ENCODE results near the gene CHSY1. TPM values are rescaled to one million over a fixed set of nuclear protein-coding genes. Genes with fewer than 3 reads are reported as not detected.

CHSY1 gene
- total and polyA plus RNA-seq, 10 of the 15 experiments (the other 5 are each of a cell fraction or from before 2014, with no cell fraction given), result 1.4 to 31.2 (median 10.5) TPM

GRCh38 chr15:101133751-101134261, 118.0 kb downstream of the CHSY1 start:
- intact Hi-C loops (cut with micrococcal nuclease; ENCODE audit: unreplicated experiment), result no loop called here
- H3K27ac ChIP-seq (ENCODE audit: control insufficient read depth, insufficient read depth), result no peak overlapping the region
- no peaks in the 10 kb centered on the region; the same call in 1 of the 3 replicates for H3K9me3 ChIP-seq (replicated peaks; ENCODE audit: control insufficient read depth, insufficient read depth, low read length)
- no peaks in the 10 kb centered on the region for H3K79me2 ChIP-seq (ENCODE audit: control insufficient read depth, insufficient read depth, low read length)
- H2AFZ ChIP-seq (ENCODE audit: control insufficient read depth, low read depth, low read length), result no peak overlapping the region
- no peak overlapping the region for H3K4me2 ChIP-seq (ENCODE audit: control insufficient read depth, insufficient read depth)
- no peak for ATAC-seq
- no TSS peak for BruUV-seq (replicated peaks)
- POLR2A ChIA-PET, result interaction anchor here (1.7 kb wide), 1 partner anchor 23 kb away, joined by 5 read pairs; no protein-coding TSS in a partner anchor
- FAIRE-seq, result no peak
- no peaks in the 10 kb centered on the region for H3K36me3 ChIP-seq (ENCODE audit: control insufficient read depth in 2 of 2, insufficient read depth in 2 of 2, low read length in 1 of 2)
- CTCF ChIA-PET, result interaction anchor here (0.8 to 2.0 kb wide), 3 partner anchors 8 to 23 kb away, joined by 3 to 11 read pairs (median 5); no protein-coding TSS in a partner anchor
- no peaks in the 10 kb centered on the region for H4K20me1 ChIP-seq (ENCODE audit: control insufficient read depth, insufficient read depth)
- no peak overlapping the region for H3K9ac ChIP-seq (ENCODE audit: control insufficient read depth, insufficient read depth, low read length)
- no peak for DNase-seq (ENCODE audit: low read depth, low spot score)
- peaks cover 45% of the 10 kb centered on the region for H3K4me1 ChIP-seq (ENCODE audit: control insufficient read depth, insufficient read depth, low read length)
- no peaks in the 10 kb centered on the region for H3K27me3 ChIP-seq (replicated peaks in 1 of 2; ENCODE audit: control insufficient read depth in 2 of 2, insufficient read depth in 2 of 2, low read length in 1 of 2)
- H3K4me3 ChIP-seq, result no peak overlapping the region
- SMC1A ChIA-PET (ENCODE audit: uncharacterized antibody, unreplicated experiment), result interaction anchor here (2.4 kb wide), 1 partner anchor 71 kb away, joined by 6 read pairs; no protein-coding TSS in a partner anchor
- RAD21 ChIA-PET (ENCODE audit: unreplicated experiment), result no interaction called here
- 89% methylated on average over 13 of the region's 13 CpGs for WGBS (ENCODE audit: insufficient coverage, insufficient replicate concordance, low lambda C conversion rate, missing lambda C conversion rate)
- in situ Hi-C loops (cut with MboI), result no loop called here
- no peak for TF ChIP-seq HSF1 (IDR thresholded peaks at IDR 0.05; ENCODE audit: low read depth, low read length)
- no peak for TF ChIP-seq PAX5 (IDR thresholded peaks at IDR 0.05; ENCODE audit: borderline replicate concordance, low read depth, low read length)
- TF ChIP-seq HDAC6 (IDR thresholded peaks at IDR 0.05; ENCODE audit: unreplicated experiment), result no peak
- TF ChIP-seq SMARCA5 (IDR thresholded peaks at IDR 0.05), result no peak
- TF ChIP-seq ATF2 (IDR thresholded peaks at IDR 0.05; ENCODE audit: low read length), result no peak
- no peak for TF ChIP-seq REST (IDR thresholded peaks at IDR 0.05; ENCODE audit: low read depth, low read length)
- TF ChIP-seq RUNX3 (IDR thresholded peaks at IDR 0.05; ENCODE audit: low read length), result no peak
- no peak for TF ChIP-seq TBL1XR1 (IDR thresholded peaks at IDR 0.05; ENCODE audit: low read depth, low read length)
- no peak for TF ChIP-seq TCF12 (IDR thresholded peaks at IDR 0.05; ENCODE audit: low read depth, low read length)
- no peak for TF ChIP-seq SKIL (IDR thresholded peaks at IDR 0.05; ENCODE audit: low read depth, poor library complexity, severe bottlenecking)
- TF ChIP-seq RCOR1 (conservative IDR thresholded peaks at IDR 0.05; ENCODE audit: low read depth, low read length), result no peak
- TF ChIP-seq GABPA (IDR thresholded peaks at IDR 0.05; ENCODE audit: low read depth), result no peak
- no peak for TF ChIP-seq TAF1 (IDR thresholded peaks at IDR 0.05; ENCODE audit: borderline replicate concordance, low read depth, low read length)

Measured in GM12878 (cell line).